A549 (cell line): ENCODE data around the gene RNF38. TPM values are rescaled to one million over a fixed set of nuclear protein-coding genes. Genes with fewer than 3 reads are reported as not detected.

Experiments used
- ATAC-seq, 2 experiments: fragments of 200-7000 bp in 1 of 2; fragments of >200 bp in 1 of 2; cut with Nextera tagmentation in 1 of 2; cut with Tn5 transposase in 1 of 2; 3 replicates each; pipeline versions ENCODE4 v1.8.0 to v1.9.1; 2018 to 2020; ENCODE audit warnings: mild to moderate bottlenecking in 1 of 2, moderate library complexity in 1 of 2
- CTCF ChIA-PET: fragments of 300-600 bp; sonication (Branson Sonifier 250); formaldehyde crosslinking; extraction: SDS; loops from one replicate; lab custom pipeline; 2021; ENCODE audit warnings: antibody characterized with exemption, inconsistent platforms; lab: Yijun Ruan, JAX
- POLR2A ChIA-PET: fragments of 350-600 bp; formaldehyde crosslinking; extraction: SDS; loops from one replicate; lab custom pipeline; 2021; ENCODE audit warnings: antibody characterized with exemption, inconsistent platforms; lab: Yijun Ruan, JAX
- DNase-seq, 2 experiments: peaks; one replicate each; pipeline versions ENCODE4 v3.0.0 to v3.0.0-alpha.2; 2011 to 2016; ENCODE audit warnings: low read depth in 1 of 2, low spot score in 1 of 2
- FAIRE-seq: peaks from 2 replicates; lab custom pipeline; 2011; peaks lifted over from hg19 to GRCh38; lab: Jason Lieb, UNC
- H3K27ac ChIP-seq, 2 experiments: fragments of >200 bp; sonication (Bioruptor Twin); formaldehyde crosslinking; 3 replicates each; pipeline ENCODE4 v1.5.1; 2016 to 2017
- H3K4me1 ChIP-seq: fragments of >200 bp; sonication (Bioruptor Twin); formaldehyde crosslinking; 3 replicates; pipeline ENCODE4 v1.6.1; 2016
- H3K4me2 ChIP-seq: fragments of >200 bp; sonication (Bioruptor Twin); formaldehyde crosslinking; 3 replicates; pipeline ENCODE4 v1.6.1; 2016
- H3K4me3 ChIP-seq: fragments of >200 bp; sonication (Bioruptor Twin); formaldehyde crosslinking; 3 replicates; pipeline ENCODE4 v1.5.1; 2016
- H3K9me3 ChIP-seq: fragments of >200 bp; sonication (Bioruptor Twin); formaldehyde crosslinking; 3 replicates; pipeline ENCODE4 v1.6.1; 2016
- BCL3 ChIP-seq: fragments of >200 bp; sonication (Bioruptor Twin); formaldehyde crosslinking; IDR thresholded peaks from 3 replicates; pipeline ENCODE4 v1.6.1; 2016
- BHLHE40 ChIP-seq: IDR thresholded peaks from 2 replicates; pipeline ENCODE4 v1.6.1; 2012; ENCODE audit warnings: low read depth, low read length, inconsistent platforms
- CBX8 ChIP-seq: fragments of 200-600 bp; sonication (generic); IDR thresholded peaks from 2 replicates; pipeline ENCODE4 v1.6.1; 2016
- CEBPB ChIP-seq, 2 experiments: fragments of >200 bp in 1 of 2; sonication (Bioruptor Twin) in 1 of 2; formaldehyde crosslinking in 1 of 2; IDR thresholded peaks; 2 replicates each; pipeline ENCODE4 v1.6.1; 2012 to 2016
- EHF ChIP-seq: fragments of 250-450 bp; sonication (Bioruptor Pico); IDR thresholded peaks from 2 replicates; pipeline ENCODE4 v1.5.0; 2020; ENCODE audit warnings: mild to moderate bottlenecking
- EHMT2 ChIP-seq: fragments of 200-600 bp; sonication (generic); IDR thresholded peaks from 2 replicates; pipeline ENCODE4 v1.6.1; 2016; ENCODE audit warnings: antibody characterized with exemption, low read depth, mild to moderate bottlenecking, moderate library complexity
- ESRRA ChIP-seq: fragments of 150-350 bp; IDR thresholded peaks from 2 replicates; pipeline ENCODE4 v1.6.1; 2014; ENCODE audit warnings: mild to moderate bottlenecking, low read length, borderline replicate concordance
- FOSL2 ChIP-seq, 2 experiments: fragments of 450-650 bp in 1 of 2; fragments of >200 bp in 1 of 2; sonication (Bioruptor Twin) in 1 of 2; formaldehyde crosslinking; IDR thresholded peaks; 2 replicates each; pipeline versions ENCODE4 v1.5.0 to v1.6.1; 2016 to 2020; ENCODE audit warnings: mild to moderate bottlenecking in 1 of 2, moderate library complexity in 1 of 2
- FOXS1 ChIP-seq: fragments of 250-450 bp; sonication (Bioruptor Pico); IDR thresholded peaks from 2 replicates; pipeline ENCODE4 v1.5.0; 2020; ENCODE audit warnings: mild to moderate bottlenecking, moderate library complexity
- HEYL ChIP-seq: fragments of 250-450 bp; sonication (Bioruptor Pico); IDR thresholded peaks from 2 replicates; pipeline ENCODE4 v1.8.0; 2021; ENCODE audit warnings: mild to moderate bottlenecking, moderate library complexity
- HMGXB4 ChIP-seq: fragments of 250-450 bp; sonication (Bioruptor Pico); IDR thresholded peaks from 2 replicates; pipeline ENCODE4 v1.5.0; 2021; ENCODE audit warnings: mild to moderate bottlenecking, moderate library complexity, borderline replicate concordance
- HOXA7 ChIP-seq: fragments of 250-450 bp; sonication (Bioruptor Pico); IDR thresholded peaks from 2 replicates; pipeline ENCODE4 v1.5.0; 2020; ENCODE audit warnings: mild to moderate bottlenecking, moderate library complexity
- JUN ChIP-seq, 2 experiments: fragments of >200 bp; sonication (Bioruptor Twin); formaldehyde crosslinking; IDR thresholded peaks; 2 replicates in 1 of 2; 3 replicates in 1 of 2; pipeline ENCODE4 v1.6.1; 2016 to 2017
- JUNB ChIP-seq: fragments of >200 bp; sonication (Bioruptor Twin); formaldehyde crosslinking; IDR thresholded peaks from 2 replicates; pipeline ENCODE4 v1.6.1; 2016
- MYC ChIP-seq: IDR thresholded peaks from 2 replicates; pipeline ENCODE4 v1.6.1; 2012; ENCODE audit warnings: mild to moderate bottlenecking, inconsistent platforms, low read length, improper control_type of control experiment, borderline replicate concordance
- PBX3 ChIP-seq: IDR thresholded peaks from 2 replicates; pipeline ENCODE4 v1.6.1; 2012
- POLR2A ChIP-seq: IDR thresholded peaks from 2 replicates; pipeline ENCODE4 v1.6.1; 2012; ENCODE audit warnings: mild to moderate bottlenecking, low read length
- POLR2AphosphoS2 ChIP-seq: conservative IDR thresholded peaks from 2 replicates; pipeline ENCODE4 v1.6.1; 2012; ENCODE audit warnings: low read length, improper control_type of control experiment, inconsistent platforms
- RAD21 ChIP-seq, 2 experiments: fragments of >200 bp in 1 of 2; sonication (Bioruptor Twin) in 1 of 2; formaldehyde crosslinking in 1 of 2; IDR thresholded peaks in 1 of 2; conservative IDR thresholded peaks in 1 of 2; 2 replicates in 1 of 2; 3 replicates in 1 of 2; pipeline ENCODE4 v1.6.1; 2012 to 2018; ENCODE audit warnings: inconsistent platforms in 1 of 2
- SREBF2 ChIP-seq: fragments of 450-650 bp; IDR thresholded peaks from 2 replicates; pipeline ENCODE4 v1.6.1; 2014; ENCODE audit warnings: mild to moderate bottlenecking, moderate library complexity
- TFCP2L1 ChIP-seq: fragments of 250-450 bp; sonication (Bioruptor Pico); IDR thresholded peaks from 2 replicates; pipeline ENCODE4 v1.5.0; 2021; ENCODE audit warnings: mild to moderate bottlenecking
- ZNF302 ChIP-seq: fragments of 250-450 bp; sonication (Bioruptor Pico); IDR thresholded peaks from 2 replicates; pipeline ENCODE4 v1.9.0; 2021; ENCODE audit warnings: inconsistent platforms, mild to moderate bottlenecking, moderate library complexity
- WGBS: methylation state at CpG from one replicate; pipeline ENCODE4 v1.1.6; 2017; ENCODE audit errors: missing lambda C conversion rate; 5-methylcytosine and 5-hydroxymethylcytosine counted together
- polyA plus RNA-seq, 4 experiments: library from polyadenylated mRNA; depleted of rRNA in 3 of 4; stranded (reverse); fragments of >200 nt; fragmentation: RNase III in 1 of 4; extraction: RNeasy Plus Mini Kit Qiagen cat#74134 plus additional on column Dnase treatment in 1 of 4; gene quantifications; 2 replicates in 3 of 4; 3 replicates in 1 of 4; pipeline ENCODE4 v1.2.3, GENCODE V29; 2011 to 2017
- TF ChIP-seq, protein P1 (sequence below): fragments of 200-600 bp; sonication (generic); IDR thresholded peaks from 2 replicates; pipeline ENCODE4 v1.6.1; 2016; ENCODE audit warnings: antibody characterized with exemption, mild to moderate bottlenecking, moderate library complexity

RNF38 gene
- polyA plus RNA-seq, 2 of the 4 experiments (the other 2 are of a cell fraction), result 8.7 to 13.2 TPM

GRCh38 chr9:36438536-36439236, 38.6 kb upstream of the RNF38 start:
- ChIA-PET POLR2A (no interaction called here), CTCF (interaction anchor here (1.1 to 22.2 kb wide), 6 partner anchors 10 to 117 kb away, joined by 4 to 437 read pairs (median 8); no protein-coding TSS in a partner anchor)

GRCh38 chr9:36437790-36438189, 37.7 kb upstream of the RNF38 start:
- DNase-seq, result no peak
- TF ChIP-seq HMGXB4 (CRISPR knock-in tag) (no peak), MYC (no peak), POLR2A (no peak), BHLHE40 (no peak), TFCP2L1 (CRISPR knock-in tag) (no peak), EHMT2 (no peak), HEYL (no peak), ESRRA (no peak), BCL3 (no peak), POLR2AphosphoS2 (no peak), RAD21 (conservative IDR thresholded peaks at IDR 0.05 in 1 of 2, IDR thresholded peaks at IDR 0.05 in 1 of 2) (no peak), PBX3 (no peak), SREBF2 (no peak)
- ChIA-PET POLR2A (no interaction called here), CTCF (interaction anchor here (3.2 to 22.2 kb wide), 3 partner anchors 13 to 118 kb away, joined by 11 to 437 read pairs (median 94); no protein-coding TSS in a partner anchor)
- H3K4me1 ChIP-seq, result no peaks in the 10 kb centered on the region
- ATAC-seq, result no peak
- 94% methylated on average over 3 of the region's 3 CpGs for WGBS
- no peak for FAIRE-seq
- H3K4me3 ChIP-seq, result no peak overlapping the region
- H3K27ac ChIP-seq, result no peak overlapping the region
- H3K9me3 ChIP-seq, result no peaks in the 10 kb centered on the region
- no peak overlapping the region for H3K4me2 ChIP-seq

More at GRCh38 chr9:36438536-36439236, 38.6 kb upstream of the RNF38 start:
- Histone ChIP-seq H3K9me3 (no peaks in the 10 kb centered on the region), H3K4me2 (no peak overlapping the region), H3K4me3 (no peak overlapping the region), H3K27ac (no peak overlapping the region), H3K4me1 (no peaks in the 10 kb centered on the region)
- DNase-seq (no peak), ATAC-seq (no peak), FAIRE-seq (no peak)
- no peak for TF ChIP-seq FOXS1 (CRISPR knock-in tag)
- TF ChIP-seq CBX8, result no peak
- TF ChIP-seq ZNF302 (CRISPR knock-in tag), result no peak
- no peak for TF ChIP-seq FOSL2 (IDR thresholded peaks at IDR 0.05)
- no peak for TF ChIP-seq FOSL2 (CRISPR knock-in tag; IDR thresholded peaks at IDR 0.05)
- no peak for TF ChIP-seq HOXA7 (CRISPR knock-in tag)
- TF ChIP-seq, protein P1, sequence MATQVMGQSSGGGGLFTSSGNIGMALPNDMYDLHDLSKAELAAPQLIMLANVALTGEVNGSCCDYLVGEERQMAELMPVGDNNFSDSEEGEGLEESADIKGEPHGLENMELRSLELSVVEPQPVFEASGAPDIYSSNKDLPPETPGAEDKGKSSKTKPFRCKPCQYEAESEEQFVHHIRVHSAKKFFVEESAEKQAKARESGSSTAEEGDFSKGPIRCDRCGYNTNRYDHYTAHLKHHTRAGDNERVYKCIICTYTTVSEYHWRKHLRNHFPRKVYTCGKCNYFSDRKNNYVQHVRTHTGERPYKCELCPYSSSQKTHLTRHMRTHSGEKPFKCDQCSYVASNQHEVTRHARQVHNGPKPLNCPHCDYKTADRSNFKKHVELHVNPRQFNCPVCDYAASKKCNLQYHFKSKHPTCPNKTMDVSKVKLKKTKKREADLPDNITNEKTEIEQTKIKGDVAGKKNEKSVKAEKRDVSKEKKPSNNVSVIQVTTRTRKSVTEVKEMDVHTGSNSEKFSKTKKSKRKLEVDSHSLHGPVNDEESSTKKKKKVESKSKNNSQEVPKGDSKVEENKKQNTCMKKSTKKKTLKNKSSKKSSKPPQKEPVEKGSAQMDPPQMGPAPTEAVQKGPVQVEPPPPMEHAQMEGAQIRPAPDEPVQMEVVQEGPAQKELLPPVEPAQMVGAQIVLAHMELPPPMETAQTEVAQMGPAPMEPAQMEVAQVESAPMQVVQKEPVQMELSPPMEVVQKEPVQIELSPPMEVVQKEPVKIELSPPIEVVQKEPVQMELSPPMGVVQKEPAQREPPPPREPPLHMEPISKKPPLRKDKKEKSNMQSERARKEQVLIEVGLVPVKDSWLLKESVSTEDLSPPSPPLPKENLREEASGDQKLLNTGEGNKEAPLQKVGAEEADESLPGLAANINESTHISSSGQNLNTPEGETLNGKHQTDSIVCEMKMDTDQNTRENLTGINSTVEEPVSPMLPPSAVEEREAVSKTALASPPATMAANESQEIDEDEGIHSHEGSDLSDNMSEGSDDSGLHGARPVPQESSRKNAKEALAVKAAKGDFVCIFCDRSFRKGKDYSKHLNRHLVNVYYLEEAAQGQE, result no peak
- no peak for TF ChIP-seq JUNB
- no peak for TF ChIP-seq EHF (CRISPR knock-in tag)
- no peak for TF ChIP-seq CEBPB (IDR thresholded peaks at IDR 0.05)
- no peak for TF ChIP-seq HMGXB4 (CRISPR knock-in tag)
- no peak for TF ChIP-seq RAD21 (conservative IDR thresholded peaks at IDR 0.05 in 1 of 2, IDR thresholded peaks at IDR 0.05 in 1 of 2)
- TF ChIP-seq JUN (IDR thresholded peaks at IDR 0.05), result no peak
- WGBS, result 90% methylated on average over 3 of the region's 3 CpGs
